Esophagus muscularis mucosa (tissue), 3 donors: ENCODE measurements around the gene PRKN.

Source experiments
- POLR2A ChIP-seq: fragments of 450-650 bp; IDR thresholded peaks from one replicate; pipeline ENCODE4 v1.6.1; 2017; ENCODE audit warnings: antibody characterized with exemption, moderate library complexity, mild to moderate bottlenecking, low read depth
- POLR2AphosphoS5 ChIP-seq, 2 donors: sonication (generic); formaldehyde crosslinking; IDR thresholded peaks; one replicate each; pipeline ENCODE4 v1.6.1; 2017; ENCODE audit warnings: antibody characterized with exemption in 2 of 2
- TF ChIP-seq, protein P1 (sequence below), 3 experiments: fragments of 200-600 bp in 2 of 3; fragments of 450-650 bp in 1 of 3; sonication (generic) in 2 of 3; IDR thresholded peaks; one replicate each; pipeline ENCODE4 v1.5.1; 2017 to 2019; ENCODE audit warnings: antibody characterized with exemption in 3 of 3, mild to moderate bottlenecking in 2 of 3, moderate library complexity in 1 of 3

DNA sequence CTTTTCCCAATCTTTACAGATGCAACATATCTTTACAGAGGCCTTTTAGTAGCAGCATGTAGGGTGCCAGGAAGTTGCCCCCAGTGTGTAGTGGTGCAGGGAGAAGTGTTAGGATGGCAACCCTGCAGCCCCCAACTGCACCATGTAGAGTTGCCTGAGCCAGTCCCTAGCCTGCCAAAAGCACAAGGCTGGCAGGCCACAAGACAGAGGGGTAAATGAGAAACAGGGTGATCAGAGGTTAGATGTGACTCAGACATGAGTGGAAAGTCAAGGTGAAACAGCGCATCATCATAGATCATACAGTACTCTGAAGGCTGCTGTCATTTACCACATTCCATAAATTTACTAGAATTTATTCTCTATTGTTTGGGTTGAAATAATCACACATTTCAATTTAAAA is 467.5 kb downstream of the PRKN start:
- TF ChIP-seq, protein P1, sequence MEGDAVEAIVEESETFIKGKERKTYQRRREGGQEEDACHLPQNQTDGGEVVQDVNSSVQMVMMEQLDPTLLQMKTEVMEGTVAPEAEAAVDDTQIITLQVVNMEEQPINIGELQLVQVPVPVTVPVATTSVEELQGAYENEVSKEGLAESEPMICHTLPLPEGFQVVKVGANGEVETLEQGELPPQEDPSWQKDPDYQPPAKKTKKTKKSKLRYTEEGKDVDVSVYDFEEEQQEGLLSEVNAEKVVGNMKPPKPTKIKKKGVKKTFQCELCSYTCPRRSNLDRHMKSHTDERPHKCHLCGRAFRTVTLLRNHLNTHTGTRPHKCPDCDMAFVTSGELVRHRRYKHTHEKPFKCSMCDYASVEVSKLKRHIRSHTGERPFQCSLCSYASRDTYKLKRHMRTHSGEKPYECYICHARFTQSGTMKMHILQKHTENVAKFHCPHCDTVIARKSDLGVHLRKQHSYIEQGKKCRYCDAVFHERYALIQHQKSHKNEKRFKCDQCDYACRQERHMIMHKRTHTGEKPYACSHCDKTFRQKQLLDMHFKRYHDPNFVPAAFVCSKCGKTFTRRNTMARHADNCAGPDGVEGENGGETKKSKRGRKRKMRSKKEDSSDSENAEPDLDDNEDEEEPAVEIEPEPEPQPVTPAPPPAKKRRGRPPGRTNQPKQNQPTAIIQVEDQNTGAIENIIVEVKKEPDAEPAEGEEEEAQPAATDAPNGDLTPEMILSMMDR (IDR thresholded peaks at IDR 0.05) = no peak
- TF ChIP-seq POLR2AphosphoS5 (IDR thresholded peaks at IDR 0.05) (no peak), POLR2A (no peak)
